GM12878 (cell line): ENCODE data around the gene STX8. TPM values are rescaled to one million over a fixed set of nuclear protein-coding genes. Genes with fewer than 3 reads are reported as not detected.

Experiments
- ATAC-seq: fragments of 200-7000 bp; cut with Tn5 transposase; 3 replicates; pipeline ENCODE4 v1.9.1; 2020; ENCODE audit warnings: mild to moderate bottlenecking, moderate library complexity
- BruUV-seq: library from RNA; stranded (reverse); fragments of 400-500 nt; replicated peaks from 2 replicates; lab custom pipeline; 2021; lab: Mats Ljungman, UMichigan
- CTCF ChIA-PET: fragments of 300-600 bp; sonication (Branson Sonifier 250); formaldehyde crosslinking; extraction: SDS; loops from one replicate; lab custom pipeline; 2021; ENCODE audit warnings: inconsistent platforms; lab: Yijun Ruan, JAX
- POLR2A ChIA-PET: fragments of 350-600 bp; formaldehyde crosslinking; extraction: SDS; loops from one replicate; lab custom pipeline; 2021; ENCODE audit warnings: inconsistent platforms; lab: Charles Lee
- RAD21 ChIA-PET: fragments of 300-600 bp; sonication (Branson Sonifier 250); formaldehyde crosslinking; loops from one replicate; lab custom pipeline; 2023; ENCODE audit warnings: antibody characterized with exemption; ENCODE audit not compliant: unreplicated experiment; lab: Charles Lee
- SMC1A ChIA-PET: fragments of 300-600 bp; sonication (Branson Sonifier 250); formaldehyde crosslinking; loops from one replicate; lab custom pipeline; 2023; ENCODE audit not compliant: unreplicated experiment, uncharacterized antibody; lab: Charles Lee
- DNase-seq: peaks from one replicate; pipeline ENCODE4 v3.0.0-alpha.2; 2011; ENCODE audit warnings: low read depth, low spot score
- FAIRE-seq: peaks from 3 replicates; lab custom pipeline; 2011; peaks lifted over from hg19 to GRCh38; lab: Jason Lieb, UNC
- H2AFZ ChIP-seq: 2 replicates; pipeline ENCODE4 v1.6.0; 2011; ENCODE audit warnings: low read depth, low read length, control low read depth; ENCODE audit not compliant: control insufficient read depth
- H3K27ac ChIP-seq: 2 replicates; pipeline ENCODE4 v1.5.1; 2011; ENCODE audit warnings: control low read depth; ENCODE audit not compliant: control insufficient read depth, insufficient read depth
- H3K27me3 ChIP-seq, 2 experiments: replicated peaks in 1 of 2; 2 replicates each; pipeline versions ENCODE4 v1.6.0 to v1.6.1; 2011; ENCODE audit warnings: low read length in 1 of 2; ENCODE audit not compliant: control insufficient read depth in 2 of 2, insufficient read depth in 2 of 2
- H3K36me3 ChIP-seq, 2 experiments: 2 replicates each; pipeline ENCODE4 v1.5.1; 2011; ENCODE audit warnings: low read length in 1 of 2; ENCODE audit not compliant: control insufficient read depth in 2 of 2, insufficient read depth in 2 of 2
- H3K4me1 ChIP-seq: 2 replicates; pipeline ENCODE4 v1.6.1; 2011; ENCODE audit warnings: mild to moderate bottlenecking, low read length, moderate library complexity, mixed read lengths; ENCODE audit not compliant: control insufficient read depth, insufficient read depth
- H3K4me2 ChIP-seq: 2 replicates; pipeline ENCODE4 v1.6.0; 2011; ENCODE audit warnings: control low read depth; ENCODE audit not compliant: control insufficient read depth, insufficient read depth
- H3K4me3 ChIP-seq: fragments of 200-600 bp; sonication (generic); 2 replicates; pipeline ENCODE4 v1.5.1; 2016
- H3K79me2 ChIP-seq: 2 replicates; pipeline ENCODE4 v1.6.0; 2011; ENCODE audit warnings: low read length; ENCODE audit not compliant: control insufficient read depth, insufficient read depth
- H3K9ac ChIP-seq: 2 replicates; pipeline ENCODE4 v1.8.0; 2011; ENCODE audit warnings: low read length, control low read depth, mixed read lengths; ENCODE audit not compliant: control insufficient read depth, insufficient read depth
- H3K9me3 ChIP-seq: replicated peaks from 3 replicates; pipeline ENCODE4 v1.5.1; 2011; ENCODE audit warnings: mild to moderate bottlenecking, low read length; ENCODE audit not compliant: control insufficient read depth, insufficient read depth
- H4K20me1 ChIP-seq: 2 replicates; pipeline ENCODE4 v1.6.0; 2011; ENCODE audit not compliant: control insufficient read depth, insufficient read depth
- CEBPB ChIP-seq, 2 experiments: fragments of 150-350 bp in 1 of 2; IDR thresholded peaks; 2 replicates each; pipeline ENCODE4 v1.6.1; 2012 to 2014; ENCODE audit warnings: low read depth in 2 of 2, low read length in 2 of 2, borderline replicate concordance in 1 of 2, inconsistent platforms in 1 of 2
- MEF2A ChIP-seq: IDR thresholded peaks from 2 replicates; pipeline ENCODE4 v1.6.1; 2011; ENCODE audit warnings: low read depth, mild to moderate bottlenecking, low read length, moderate library complexity; ENCODE audit not compliant: insufficient read depth
- NFXL1 ChIP-seq: fragments of 450-650 bp; IDR thresholded peaks from 2 replicates; pipeline ENCODE4 v1.6.1; 2017; ENCODE audit warnings: antibody characterized with exemption, mild to moderate bottlenecking, borderline replicate concordance
- NFYA ChIP-seq: IDR thresholded peaks from 2 replicates; pipeline ENCODE4 v1.6.1; 2011; ENCODE audit warnings: low read depth, mild to moderate bottlenecking, low read length, improper control_type of control experiment, borderline replicate concordance
- NFYB ChIP-seq: IDR thresholded peaks from 2 replicates; pipeline ENCODE4 v1.6.1; 2011; ENCODE audit warnings: low read depth, mild to moderate bottlenecking, low read length, improper control_type of control experiment, moderate library complexity; ENCODE audit not compliant: insufficient read depth
- SREBF2 ChIP-seq: IDR thresholded peaks from 2 replicates; pipeline ENCODE4 v1.6.1; 2012; ENCODE audit warnings: mild to moderate bottlenecking, low read length
- STAT3 ChIP-seq: IDR thresholded peaks from 2 replicates; pipeline ENCODE4 v1.6.1; 2011; ENCODE audit warnings: low read depth, low read length, improper control_type of control experiment
- TCF3 ChIP-seq: IDR thresholded peaks from 2 replicates; pipeline ENCODE4 v1.6.1; 2012; ENCODE audit warnings: low read depth, mild to moderate bottlenecking, low read length, borderline replicate concordance; ENCODE audit not compliant: insufficient read depth
- WRNIP1 ChIP-seq: IDR thresholded peaks from 2 replicates; pipeline ENCODE4 v1.6.1; 2011; ENCODE audit warnings: low read depth, low read length, improper control_type of control experiment, borderline replicate concordance
- WGBS: methylation state at CpG from one replicate; pipeline ENCODE4 v1.1.6; 2016; ENCODE audit warnings: low lambda C conversion rate; ENCODE audit not compliant: insufficient replicate concordance, insufficient coverage; ENCODE audit errors: missing lambda C conversion rate; 5-methylcytosine and 5-hydroxymethylcytosine counted together
- in situ Hi-C: fragments of 300-500 bp; cut with MboI; formaldehyde crosslinking; loops from 9 replicates; pipeline ENCODE4 v1.14.3; 2018; ENCODE audit warnings: mixed read lengths
- intact Hi-C: fragments of 100-400 bp; cut with micrococcal nuclease; formaldehyde crosslinking; loops from one replicate; pipeline ENCODE4 v1.14.2; 2022; ENCODE audit not compliant: unreplicated experiment
- polyA plus RNA-seq, 11 experiments: library from polyadenylated mRNA; depleted of rRNA in 4 of 11; unstranded in 6 of 11; stranded (reverse) in 5 of 11; fragments of >200 nt; fragmentation: Nextera tagmentation in 4 of 11; fragmentation: Illumina TruSeq in 1 of 11; extraction: Ambion mirVana in 4 of 11; extraction: Trizol in 1 of 11; gene quantifications; 1 replicate in 1 of 11; 2 replicates in 10 of 11; pipeline versions ENCODE4 v1.2.1 to v1.2.3, GENCODE V29; 2011 to 2016; ENCODE audit warnings: inconsistent platforms in 2 of 11, missing spikeins in 2 of 11, low read depth in 1 of 11
- total RNA-seq, 4 experiments: library from RNA; depleted of rRNA in 3 of 4; stranded (reverse); fragments of >200 nt in 3 of 4; fragmentation: Illumina TruSeq in 1 of 4; extraction: Trizol in 1 of 4; gene quantifications; 2 replicates each; pipeline versions ENCODE4 v1.2.1 to v1.2.3, GENCODE V29; 2013 to 2021
- TF ChIP-seq, protein P1 (sequence below): fragments of 450-650 bp; IDR thresholded peaks from 2 replicates; pipeline ENCODE4 v1.6.1; 2017; ENCODE audit warnings: mild to moderate bottlenecking, moderate library complexity
- TF ChIP-seq, protein P2 (sequence below): fragments of 450-650 bp; IDR thresholded peaks from 2 replicates; pipeline ENCODE4 v1.6.1; 2018; ENCODE audit warnings: mild to moderate bottlenecking, low read depth, moderate library complexity; ENCODE audit not compliant: partially characterized antibody
- TF ChIP-seq, protein P3 (sequence below): IDR thresholded peaks from 2 replicates; pipeline ENCODE4 v1.6.1; 2011; ENCODE audit warnings: borderline replicate concordance, low read depth, mild to moderate bottlenecking, moderate library complexity, mixed read lengths, low read length; ENCODE audit not compliant: insufficient read depth; ENCODE audit errors: extremely low read length
- TF ChIP-seq, protein P4 (sequence below): IDR thresholded peaks from 2 replicates; pipeline ENCODE4 v1.6.1; 2011; ENCODE audit warnings: low read depth, low read length, improper control_type of control experiment, borderline replicate concordance

Gene STX8
- total and polyA plus RNA-seq, 10 of the 15 experiments (the other 5 are each of a cell fraction or from before 2014, with no cell fraction given): 47.9 to 151 (median 72.9) TPM

DNA sequence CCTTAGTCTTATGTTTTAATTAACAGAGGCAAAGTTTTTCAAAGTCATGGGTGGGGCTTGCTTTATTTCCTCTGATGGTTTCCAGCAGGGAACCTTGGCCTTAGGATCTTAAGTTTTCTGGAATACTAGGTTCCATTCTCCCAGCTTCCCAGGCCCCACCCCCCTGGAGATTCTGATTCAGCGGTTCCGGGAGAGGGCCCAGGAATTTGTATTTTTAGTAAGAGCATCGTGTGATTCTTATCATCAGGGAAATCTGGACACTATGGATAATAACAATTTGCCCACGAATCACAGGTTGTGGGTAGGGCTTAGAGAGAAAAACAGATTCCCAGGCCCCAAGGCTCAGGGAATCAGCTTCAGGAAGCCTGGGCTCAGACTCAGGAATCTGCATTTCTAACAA, 290.7 kb downstream of the STX8 start (continued):
- TF ChIP-seq, protein P1, sequence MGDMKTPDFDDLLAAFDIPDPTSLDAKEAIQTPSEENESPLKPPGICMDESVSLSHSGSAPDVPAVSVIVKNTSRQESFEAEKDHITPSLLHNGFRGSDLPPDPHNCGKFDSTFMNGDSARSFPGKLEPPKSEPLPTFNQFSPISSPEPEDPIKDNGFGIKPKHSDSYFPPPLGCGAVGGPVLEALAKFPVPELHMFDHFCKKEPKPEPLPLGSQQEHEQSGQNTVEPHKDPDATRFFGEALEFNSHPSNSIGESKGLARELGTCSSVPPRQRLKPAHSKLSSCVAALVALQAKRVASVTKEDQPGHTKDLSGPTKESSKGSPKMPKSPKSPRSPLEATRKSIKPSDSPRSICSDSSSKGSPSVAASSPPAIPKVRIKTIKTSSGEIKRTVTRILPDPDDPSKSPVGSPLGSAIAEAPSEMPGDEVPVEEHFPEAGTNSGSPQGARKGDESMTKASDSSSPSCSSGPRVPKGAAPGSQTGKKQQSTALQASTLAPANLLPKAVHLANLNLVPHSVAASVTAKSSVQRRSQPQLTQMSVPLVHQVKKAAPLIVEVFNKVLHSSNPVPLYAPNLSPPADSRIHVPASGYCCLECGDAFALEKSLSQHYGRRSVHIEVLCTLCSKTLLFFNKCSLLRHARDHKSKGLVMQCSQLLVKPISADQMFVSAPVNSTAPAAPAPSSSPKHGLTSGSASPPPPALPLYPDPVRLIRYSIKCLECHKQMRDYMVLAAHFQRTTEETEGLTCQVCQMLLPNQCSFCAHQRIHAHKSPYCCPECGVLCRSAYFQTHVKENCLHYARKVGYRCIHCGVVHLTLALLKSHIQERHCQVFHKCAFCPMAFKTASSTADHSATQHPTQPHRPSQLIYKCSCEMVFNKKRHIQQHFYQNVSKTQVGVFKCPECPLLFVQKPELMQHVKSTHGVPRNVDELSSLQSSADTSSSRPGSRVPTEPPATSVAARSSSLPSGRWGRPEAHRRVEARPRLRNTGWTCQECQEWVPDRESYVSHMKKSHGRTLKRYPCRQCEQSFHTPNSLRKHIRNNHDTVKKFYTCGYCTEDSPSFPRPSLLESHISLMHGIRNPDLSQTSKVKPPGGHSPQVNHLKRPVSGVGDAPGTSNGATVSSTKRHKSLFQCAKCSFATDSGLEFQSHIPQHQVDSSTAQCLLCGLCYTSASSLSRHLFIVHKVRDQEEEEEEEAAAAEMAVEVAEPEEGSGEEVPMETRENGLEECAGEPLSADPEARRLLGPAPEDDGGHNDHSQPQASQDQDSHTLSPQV: no peak
- TF ChIP-seq TCF3: no peak

DNA sequence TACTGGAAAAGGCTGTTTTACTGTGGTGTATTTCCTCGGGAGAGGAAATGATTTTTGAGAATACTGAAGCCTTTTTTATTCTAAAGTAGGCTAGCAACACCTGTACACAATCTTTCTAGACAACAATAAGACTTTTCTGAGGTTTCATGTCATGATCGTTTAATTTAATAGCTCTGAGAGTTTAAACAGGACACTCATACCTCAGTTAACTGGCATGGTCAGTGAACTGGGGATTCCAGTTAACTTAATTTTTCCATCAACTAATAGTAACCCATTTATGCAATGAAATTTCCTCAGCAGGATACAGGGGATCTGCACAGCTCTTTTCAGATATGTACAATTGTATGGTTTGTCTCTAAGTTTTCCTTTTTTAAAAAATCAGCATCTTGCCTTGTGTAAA, 291.7 kb downstream of the STX8 start:
- DNase-seq (no peak), ATAC-seq (no peak), FAIRE-seq (no peak)
- Histone ChIP-seq H3K4me1 (no peaks in the 10 kb centered on the region; the same call in 1 of the 2 replicates), H3K9ac (no peak overlapping the region), H3K9me3 (no peaks in the 10 kb centered on the region), H3K27me3 (no peaks in the 10 kb centered on the region), H2AFZ (no peak overlapping the region), H3K79me2 (no peaks in the 10 kb centered on the region), H4K20me1 (no peaks in the 10 kb centered on the region), H3K4me2 (no peak overlapping the region), H3K36me3 (no peaks in the 10 kb centered on the region), H3K27ac (no peak overlapping the region), H3K4me3 (no peak overlapping the region)
- ChIA-PET POLR2A (no interaction called here), CTCF (interaction anchor here (1.3 kb wide), 1 partner anchor 169 kb away, joined by 5 read pairs; no protein-coding TSS in a partner anchor), RAD21 (no interaction called here), SMC1A (interaction anchor here (1.2 kb wide), 1 partner anchor 8 kb away, joined by 3 read pairs; no protein-coding TSS in a partner anchor)
- BruUV-seq: no TSS peak
- in situ Hi-C loops: no loop called here
- intact Hi-C loops: no loop called here
- WGBS: 30% methylated on average over 2 of the region's 2 CpGs
- TF ChIP-seq, protein P2, sequence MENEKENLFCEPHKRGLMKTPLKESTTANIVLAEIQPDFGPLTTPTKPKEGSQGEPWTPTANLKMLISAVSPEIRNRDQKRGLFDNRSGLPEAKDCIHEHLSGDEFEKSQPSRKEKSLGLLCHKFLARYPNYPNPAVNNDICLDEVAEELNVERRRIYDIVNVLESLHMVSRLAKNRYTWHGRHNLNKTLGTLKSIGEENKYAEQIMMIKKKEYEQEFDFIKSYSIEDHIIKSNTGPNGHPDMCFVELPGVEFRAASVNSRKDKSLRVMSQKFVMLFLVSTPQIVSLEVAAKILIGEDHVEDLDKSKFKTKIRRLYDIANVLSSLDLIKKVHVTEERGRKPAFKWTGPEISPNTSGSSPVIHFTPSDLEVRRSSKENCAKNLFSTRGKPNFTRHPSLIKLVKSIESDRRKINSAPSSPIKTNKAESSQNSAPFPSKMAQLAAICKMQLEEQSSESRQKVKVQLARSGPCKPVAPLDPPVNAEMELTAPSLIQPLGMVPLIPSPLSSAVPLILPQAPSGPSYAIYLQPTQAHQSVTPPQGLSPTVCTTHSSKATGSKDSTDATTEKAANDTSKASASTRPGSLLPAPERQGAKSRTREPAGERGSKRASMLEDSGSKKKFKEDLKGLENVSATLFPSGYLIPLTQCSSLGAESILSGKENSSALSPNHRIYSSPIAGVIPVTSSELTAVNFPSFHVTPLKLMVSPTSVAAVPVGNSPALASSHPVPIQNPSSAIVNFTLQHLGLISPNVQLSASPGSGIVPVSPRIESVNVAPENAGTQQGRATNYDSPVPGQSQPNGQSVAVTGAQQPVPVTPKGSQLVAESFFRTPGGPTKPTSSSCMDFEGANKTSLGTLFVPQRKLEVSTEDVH: no peak
- TF ChIP-seq NFXL1: no peak
- no peak for TF ChIP-seq WRNIP1
- TF ChIP-seq CEBPB (IDR thresholded peaks at IDR 0.05; ENCODE audit: borderline replicate concordance in 1 of 2, low read depth in 2 of 2, low read length in 2 of 2): no peak
- TF ChIP-seq, protein P3, sequence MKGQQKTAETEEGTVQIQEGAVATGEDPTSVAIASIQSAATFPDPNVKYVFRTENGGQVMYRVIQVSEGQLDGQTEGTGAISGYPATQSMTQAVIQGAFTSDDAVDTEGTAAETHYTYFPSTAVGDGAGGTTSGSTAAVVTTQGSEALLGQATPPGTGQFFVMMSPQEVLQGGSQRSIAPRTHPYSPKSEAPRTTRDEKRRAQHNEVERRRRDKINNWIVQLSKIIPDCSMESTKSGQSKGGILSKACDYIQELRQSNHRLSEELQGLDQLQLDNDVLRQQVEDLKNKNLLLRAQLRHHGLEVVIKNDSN: no peak
- no peak for TF ChIP-seq STAT3
- no peak for TF ChIP-seq NFYB
- TF ChIP-seq NFYA: no peak
- TF ChIP-seq SREBF2: no peak
- no peak for TF ChIP-seq TCF3
- no peak for TF ChIP-seq MEF2A
- TF ChIP-seq, protein P4, sequence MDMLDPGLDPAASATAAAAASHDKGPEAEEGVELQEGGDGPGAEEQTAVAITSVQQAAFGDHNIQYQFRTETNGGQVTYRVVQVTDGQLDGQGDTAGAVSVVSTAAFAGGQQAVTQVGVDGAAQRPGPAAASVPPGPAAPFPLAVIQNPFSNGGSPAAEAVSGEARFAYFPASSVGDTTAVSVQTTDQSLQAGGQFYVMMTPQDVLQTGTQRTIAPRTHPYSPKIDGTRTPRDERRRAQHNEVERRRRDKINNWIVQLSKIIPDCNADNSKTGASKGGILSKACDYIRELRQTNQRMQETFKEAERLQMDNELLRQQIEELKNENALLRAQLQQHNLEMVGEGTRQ: no peak
